ENCODE results near the gene HOXB9. TPM values are rescaled to one million over a fixed set of nuclear protein-coding genes. Genes with fewer than 3 reads are reported as not detected.

The HOXB9 gene
- total and polyA plus RNA-seq, 10 of the 15 experiments (the other 5 are each of a cell fraction or from before 2014, with no cell fraction given) = 0.01 to 0.49 (median 0.09) TPM; not detected in 5

DNA sequence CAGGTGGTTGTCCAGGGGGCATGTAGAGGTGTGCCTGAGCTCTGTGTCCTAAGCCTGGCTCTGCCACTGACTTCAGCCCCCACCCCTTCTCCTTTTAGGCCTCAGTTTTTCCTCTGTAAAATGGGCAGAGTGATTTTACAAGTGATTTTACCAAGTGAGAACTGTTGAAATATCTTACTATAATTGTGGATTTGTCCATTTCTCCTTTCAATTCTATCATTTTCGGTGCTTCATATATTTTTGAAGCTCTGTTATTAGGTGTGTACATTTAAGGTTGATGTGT lies 21.7 kb upstream of the HOXB9 start:
- Histone ChIP-seq H3K4me3 (peak overlapping the region; percentile 70; the same call in 1 of the 2 replicates), H2AFZ (ENCODE audit: control insufficient read depth, low read depth, low read length) (peak overlapping the region; percentile 92; the same call in 1 of the 2 replicates), H3K36me3 (ENCODE audit: control insufficient read depth in 2 of 2, insufficient read depth in 2 of 2, low read length in 1 of 2) (no peaks in the 10 kb centered on the region), H4K20me1 (ENCODE audit: control insufficient read depth, insufficient read depth) (no peaks in the 10 kb centered on the region), H3K4me2 (ENCODE audit: control insufficient read depth, insufficient read depth) (no peak overlapping the region), H3K27me3 (replicated peaks in 1 of 2; ENCODE audit: control insufficient read depth in 2 of 2, insufficient read depth in 2 of 2, low read length in 1 of 2) (peaks cover 0 to 7% of the 10 kb centered on the region in 2 experiments; a peak in 3 of 4 replicates), H3K9me3 (replicated peaks; ENCODE audit: control insufficient read depth, insufficient read depth, low read length) (no peaks in the 10 kb centered on the region), H3K4me1 (ENCODE audit: control insufficient read depth, insufficient read depth, low read length) (peaks cover 7% of the 10 kb centered on the region), H3K79me2 (ENCODE audit: control insufficient read depth, insufficient read depth, low read length) (no peaks in the 10 kb centered on the region), H3K27ac (ENCODE audit: control insufficient read depth, insufficient read depth) (no peak overlapping the region), H3K9ac (ENCODE audit: control insufficient read depth, insufficient read depth, low read length) (no peak overlapping the region; the same call in none of the 2 replicates)
- ChIA-PET POLR2A (no interaction called here), CTCF (interaction anchor here (0.9 to 1.8 kb wide), 5 partner anchors 11 to 231 kb away, joined by 3 to 10 read pairs (median 4); no protein-coding TSS in a partner anchor), SMC1A (ENCODE audit: uncharacterized antibody, unreplicated experiment) (interaction anchor here (0.6 to 0.8 kb wide), 3 partner anchors 11 to 156 kb away, joined by 3 to 4 read pairs (median 3); no protein-coding TSS in a partner anchor), RAD21 (ENCODE audit: unreplicated experiment) (interaction anchor here (1.1 to 1.2 kb wide), 2 partner anchors 11 to 21 kb away, joined by 3 to 5 read pairs; partner anchors contain the start of gene HOXB9)
- ATAC-seq (no peak), FAIRE-seq (no peak), DNase-seq (ENCODE audit: low read depth, low spot score) (no peak)
- no TSS peak for BruUV-seq (replicated peaks)
- TF ChIP-seq, protein P1, sequence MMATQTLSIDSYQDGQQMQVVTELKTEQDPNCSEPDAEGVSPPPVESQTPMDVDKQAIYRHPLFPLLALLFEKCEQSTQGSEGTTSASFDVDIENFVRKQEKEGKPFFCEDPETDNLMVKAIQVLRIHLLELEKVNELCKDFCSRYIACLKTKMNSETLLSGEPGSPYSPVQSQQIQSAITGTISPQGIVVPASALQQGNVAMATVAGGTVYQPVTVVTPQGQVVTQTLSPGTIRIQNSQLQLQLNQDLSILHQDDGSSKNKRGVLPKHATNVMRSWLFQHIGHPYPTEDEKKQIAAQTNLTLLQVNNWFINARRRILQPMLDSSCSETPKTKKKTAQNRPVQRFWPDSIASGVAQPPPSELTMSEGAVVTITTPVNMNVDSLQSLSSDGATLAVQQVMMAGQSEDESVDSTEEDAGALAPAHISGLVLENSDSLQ (IDR thresholded peaks at IDR 0.05) = no peak
- TF ChIP-seq SIX5 (IDR thresholded peaks at IDR 0.05; ENCODE audit: low read depth, low read length, severe bottlenecking) (no peak), SUZ12 (IDR thresholded peaks at IDR 0.05; ENCODE audit: unreplicated experiment) (no peak), TCF3 (IDR thresholded peaks at IDR 0.05; ENCODE audit: borderline replicate concordance, insufficient read depth, low read depth, low read length) (no peak), SIN3A (IDR thresholded peaks at IDR 0.05; ENCODE audit: low read depth, low read length) (no peak), ZNF274 (IDR thresholded peaks at IDR 0.05; ENCODE audit: insufficient read depth, insufficient read length) (no peak), POLR2AphosphoS2 (IDR thresholded peaks at IDR 0.05; ENCODE audit: low read depth, low read length) (no peak), TARDBP (IDR thresholded peaks at IDR 0.05; ENCODE audit: borderline replicate concordance) (no peak), SREBF2 (IDR thresholded peaks at IDR 0.05; ENCODE audit: low read length) (no peak)
- TF ChIP-seq, protein P2, sequence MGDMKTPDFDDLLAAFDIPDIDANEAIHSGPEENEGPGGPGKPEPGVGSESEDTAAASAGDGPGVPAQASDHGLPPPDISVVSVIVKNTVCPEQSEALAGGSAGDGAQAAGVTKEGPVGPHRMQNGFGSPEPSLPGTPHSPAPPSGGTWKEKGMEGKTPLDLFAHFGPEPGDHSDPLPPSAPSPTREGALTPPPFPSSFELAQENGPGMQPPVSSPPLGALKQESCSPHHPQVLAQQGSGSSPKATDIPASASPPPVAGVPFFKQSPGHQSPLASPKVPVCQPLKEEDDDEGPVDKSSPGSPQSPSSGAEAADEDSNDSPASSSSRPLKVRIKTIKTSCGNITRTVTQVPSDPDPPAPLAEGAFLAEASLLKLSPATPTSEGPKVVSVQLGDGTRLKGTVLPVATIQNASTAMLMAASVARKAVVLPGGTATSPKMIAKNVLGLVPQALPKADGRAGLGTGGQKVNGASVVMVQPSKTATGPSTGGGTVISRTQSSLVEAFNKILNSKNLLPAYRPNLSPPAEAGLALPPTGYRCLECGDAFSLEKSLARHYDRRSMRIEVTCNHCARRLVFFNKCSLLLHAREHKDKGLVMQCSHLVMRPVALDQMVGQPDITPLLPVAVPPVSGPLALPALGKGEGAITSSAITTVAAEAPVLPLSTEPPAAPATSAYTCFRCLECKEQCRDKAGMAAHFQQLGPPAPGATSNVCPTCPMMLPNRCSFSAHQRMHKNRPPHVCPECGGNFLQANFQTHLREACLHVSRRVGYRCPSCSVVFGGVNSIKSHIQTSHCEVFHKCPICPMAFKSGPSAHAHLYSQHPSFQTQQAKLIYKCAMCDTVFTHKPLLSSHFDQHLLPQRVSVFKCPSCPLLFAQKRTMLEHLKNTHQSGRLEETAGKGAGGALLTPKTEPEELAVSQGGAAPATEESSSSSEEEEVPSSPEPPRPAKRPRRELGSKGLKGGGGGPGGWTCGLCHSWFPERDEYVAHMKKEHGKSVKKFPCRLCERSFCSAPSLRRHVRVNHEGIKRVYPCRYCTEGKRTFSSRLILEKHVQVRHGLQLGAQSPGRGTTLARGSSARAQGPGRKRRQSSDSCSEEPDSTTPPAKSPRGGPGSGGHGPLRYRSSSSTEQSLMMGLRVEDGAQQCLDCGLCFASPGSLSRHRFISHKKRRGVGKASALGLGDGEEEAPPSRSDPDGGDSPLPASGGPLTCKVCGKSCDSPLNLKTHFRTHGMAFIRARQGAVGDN (IDR thresholded peaks at IDR 0.05) = no peak
- TF ChIP-seq, protein P3, sequence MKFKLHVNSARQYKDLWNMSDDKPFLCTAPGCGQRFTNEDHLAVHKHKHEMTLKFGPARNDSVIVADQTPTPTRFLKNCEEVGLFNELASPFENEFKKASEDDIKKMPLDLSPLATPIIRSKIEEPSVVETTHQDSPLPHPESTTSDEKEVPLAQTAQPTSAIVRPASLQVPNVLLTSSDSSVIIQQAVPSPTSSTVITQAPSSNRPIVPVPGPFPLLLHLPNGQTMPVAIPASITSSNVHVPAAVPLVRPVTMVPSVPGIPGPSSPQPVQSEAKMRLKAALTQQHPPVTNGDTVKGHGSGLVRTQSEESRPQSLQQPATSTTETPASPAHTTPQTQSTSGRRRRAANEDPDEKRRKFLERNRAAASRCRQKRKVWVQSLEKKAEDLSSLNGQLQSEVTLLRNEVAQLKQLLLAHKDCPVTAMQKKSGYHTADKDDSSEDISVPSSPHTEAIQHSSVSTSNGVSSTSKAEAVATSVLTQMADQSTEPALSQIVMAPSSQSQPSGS (IDR thresholded peaks at IDR 0.05; ENCODE audit: low read length) = no peak
- WGBS (ENCODE audit: insufficient coverage, insufficient replicate concordance, low lambda C conversion rate, missing lambda C conversion rate) = 55% methylated on average over 1 of the region's 1 CpG
- in situ Hi-C loops (cut with MboI) (no loop called here), intact Hi-C loops (cut with micrococcal nuclease; ENCODE audit: unreplicated experiment) (no loop called here)
